ENCODE measurements around the gene HFE.

DNA sequence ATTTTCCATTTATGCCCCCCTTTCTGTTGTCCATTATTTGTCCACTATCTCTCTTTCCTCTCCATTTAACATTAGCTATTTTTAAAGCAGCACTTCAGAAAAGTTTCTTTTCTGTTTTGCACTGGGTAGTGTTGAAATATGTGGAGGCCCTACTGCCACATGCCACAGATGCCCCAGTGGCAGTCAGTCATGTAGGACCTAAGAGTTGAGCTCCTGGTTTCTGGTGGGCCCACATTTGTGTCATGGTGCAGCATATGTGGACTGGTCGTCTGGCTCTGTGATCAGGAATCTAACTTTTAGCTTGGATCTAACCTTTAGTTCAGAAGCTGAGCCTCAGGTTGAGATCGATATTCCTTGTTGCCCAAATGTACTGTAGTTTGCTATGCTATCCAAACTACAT, 54.8 kb downstream of the HFE start:
- TF ChIP-seq CTCF (IDR thresholded peaks at IDR 0.05) (no peak), POLR2A (IDR thresholded peaks at IDR 0.05) (no peak)

Measured in adrenal gland (tissue), 5 donors.